ENCODE measurements around the gene GPR39. TPM values are rescaled to one million over a fixed set of nuclear protein-coding genes. Genes with fewer than 3 reads are reported as not detected.

The GPR39 gene
- polyA plus RNA-seq, 1 donor from 2014 or later = 1.1 TPM

- Histone ChIP-seq H3K79me2 (replicated peaks; ENCODE audit: insufficient read depth, low read length) (no peaks in the 10 kb centered on the region), H3K9me2 (ENCODE audit: insufficient read depth, low read length) (no peaks in the 10 kb centered on the region), H3K4me3 (ENCODE audit: low read length) (no peak overlapping the region), H3K36me3 (ENCODE audit: insufficient read depth, low read length) (no peaks in the 10 kb centered on the region), H2AFZ (ENCODE audit: low read depth, low read length) (no peak overlapping the region), H4K20me1 (ENCODE audit: insufficient read depth) (no peaks in the 10 kb centered on the region), H3K27me3 (ENCODE audit: insufficient read depth, low read depth, low read length) (no peaks in the 10 kb centered on the region), H3F3A (ENCODE audit: insufficient read depth, low read length, poor library complexity, severe bottlenecking) (no peaks in the 10 kb centered on the region), H3K27ac (ENCODE audit: low read length) (no peak overlapping the region), H3K4me2 (ENCODE audit: low read length) (no peak overlapping the region), H3K9me3 (ENCODE audit: low read length) (no peaks in the 10 kb centered on the region), H3K9ac (ENCODE audit: low read length) (no peak overlapping the region)
- TF ChIP-seq MXI1 (conservative IDR thresholded peaks at IDR 0.05; ENCODE audit: poor library complexity, severe bottlenecking) = no peak
These were observed 183.0 kb downstream of the GPR39 start for GRCh38 chr2:132599556-132599955.

DNA sequence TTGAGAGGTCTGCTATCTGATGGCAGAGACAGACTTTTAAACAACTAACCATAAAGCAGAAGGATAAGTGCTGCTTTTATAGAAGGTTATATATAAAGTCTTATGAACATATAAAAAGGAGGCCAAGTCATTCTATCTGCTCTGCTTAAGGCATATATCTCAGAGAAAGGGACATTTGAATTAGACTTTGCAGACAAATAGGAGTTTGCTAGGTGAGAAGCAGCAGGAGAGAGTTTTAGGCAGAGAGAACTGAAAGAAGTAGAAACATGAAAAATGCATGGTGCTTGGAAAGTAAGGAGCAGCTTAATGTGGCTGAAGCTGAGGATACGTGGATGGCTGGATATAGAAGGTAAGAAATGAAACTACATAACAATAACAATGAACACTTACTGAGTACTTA, 188.0 kb downstream of the GPR39 start:
- H3K9ac ChIP-seq (ENCODE audit: low read length) = no peak overlapping the region
- H4K20me1 ChIP-seq (ENCODE audit: insufficient read depth) = no peaks in the 10 kb centered on the region
- H3K27ac ChIP-seq (ENCODE audit: low read length) = no peak overlapping the region
- TF ChIP-seq, protein P1, sequence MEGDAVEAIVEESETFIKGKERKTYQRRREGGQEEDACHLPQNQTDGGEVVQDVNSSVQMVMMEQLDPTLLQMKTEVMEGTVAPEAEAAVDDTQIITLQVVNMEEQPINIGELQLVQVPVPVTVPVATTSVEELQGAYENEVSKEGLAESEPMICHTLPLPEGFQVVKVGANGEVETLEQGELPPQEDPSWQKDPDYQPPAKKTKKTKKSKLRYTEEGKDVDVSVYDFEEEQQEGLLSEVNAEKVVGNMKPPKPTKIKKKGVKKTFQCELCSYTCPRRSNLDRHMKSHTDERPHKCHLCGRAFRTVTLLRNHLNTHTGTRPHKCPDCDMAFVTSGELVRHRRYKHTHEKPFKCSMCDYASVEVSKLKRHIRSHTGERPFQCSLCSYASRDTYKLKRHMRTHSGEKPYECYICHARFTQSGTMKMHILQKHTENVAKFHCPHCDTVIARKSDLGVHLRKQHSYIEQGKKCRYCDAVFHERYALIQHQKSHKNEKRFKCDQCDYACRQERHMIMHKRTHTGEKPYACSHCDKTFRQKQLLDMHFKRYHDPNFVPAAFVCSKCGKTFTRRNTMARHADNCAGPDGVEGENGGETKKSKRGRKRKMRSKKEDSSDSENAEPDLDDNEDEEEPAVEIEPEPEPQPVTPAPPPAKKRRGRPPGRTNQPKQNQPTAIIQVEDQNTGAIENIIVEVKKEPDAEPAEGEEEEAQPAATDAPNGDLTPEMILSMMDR (IDR thresholded peaks at IDR 0.05; ENCODE audit: poor library complexity, severe bottlenecking) = no peak
- TF ChIP-seq SMC3 (conservative IDR thresholded peaks at IDR 0.05; ENCODE audit: poor library complexity) = no peak
- TF ChIP-seq EP300 (conservative IDR thresholded peaks at IDR 0.05; ENCODE audit: poor library complexity, severe bottlenecking) = no peak
- TF ChIP-seq POLR2AphosphoS5 (IDR thresholded peaks at IDR 0.05) = no peak
- TF ChIP-seq REST (IDR thresholded peaks at IDR 0.05; ENCODE audit: borderline replicate concordance) = no peak
- no peak for TF ChIP-seq RAD21 (conservative IDR thresholded peaks at IDR 0.05)
- TF ChIP-seq TAF1 (IDR thresholded peaks at IDR 0.05; ENCODE audit: low read depth) = no peak
- TF ChIP-seq EZH2 (IDR thresholded peaks at IDR 0.05; ENCODE audit: borderline replicate concordance, insufficient read depth, low read length, poor library complexity, severe bottlenecking) = no peak
- no peak for TF ChIP-seq MXI1 (conservative IDR thresholded peaks at IDR 0.05; ENCODE audit: poor library complexity, severe bottlenecking)
- H3K4me2 ChIP-seq (ENCODE audit: low read length) = no peak overlapping the region
- no peaks in the 10 kb centered on the region for H3K79me2 ChIP-seq (replicated peaks; ENCODE audit: insufficient read depth, low read length)
- H3K9me2 ChIP-seq (ENCODE audit: insufficient read depth, low read length) = no peaks in the 10 kb centered on the region
- no peak overlapping the region for H3K4me3 ChIP-seq (ENCODE audit: low read length)
- no peaks in the 10 kb centered on the region for H3K36me3 ChIP-seq (ENCODE audit: insufficient read depth, low read length)
- H2AFZ ChIP-seq (ENCODE audit: low read depth, low read length) = no peak overlapping the region
- no peaks in the 10 kb centered on the region for H3K9me3 ChIP-seq (ENCODE audit: low read length)
- H3F3A ChIP-seq (ENCODE audit: insufficient read depth, low read length, poor library complexity, severe bottlenecking) = no peaks in the 10 kb centered on the region
- no peaks in the 10 kb centered on the region for H3K27me3 ChIP-seq (ENCODE audit: insufficient read depth, low read depth, low read length)
